HFF-Myc (cell line): ENCODE results near the gene SPRYD7.

Source experiments
- DNase-seq: peaks from one replicate; pipeline ENCODE4 v3.0.0-alpha.2; 2011; ENCODE audit warnings: low read depth; ENCODE audit errors: extremely low read depth
- H3K4me3 ChIP-seq: replicated peaks from 2 replicates; pipeline ENCODE4 v1.5.1; 2011; ENCODE audit warnings: low read depth, mild to moderate bottlenecking, control low read depth, low read length
- TF ChIP-seq, protein P1 (sequence below): IDR thresholded peaks from 2 replicates; pipeline ENCODE4 v1.5.1; 2012; ENCODE audit warnings: mild to moderate bottlenecking, low read depth, low read length, control low read depth; ENCODE audit errors: missing control alignments

Gene SPRYD7

DNA sequence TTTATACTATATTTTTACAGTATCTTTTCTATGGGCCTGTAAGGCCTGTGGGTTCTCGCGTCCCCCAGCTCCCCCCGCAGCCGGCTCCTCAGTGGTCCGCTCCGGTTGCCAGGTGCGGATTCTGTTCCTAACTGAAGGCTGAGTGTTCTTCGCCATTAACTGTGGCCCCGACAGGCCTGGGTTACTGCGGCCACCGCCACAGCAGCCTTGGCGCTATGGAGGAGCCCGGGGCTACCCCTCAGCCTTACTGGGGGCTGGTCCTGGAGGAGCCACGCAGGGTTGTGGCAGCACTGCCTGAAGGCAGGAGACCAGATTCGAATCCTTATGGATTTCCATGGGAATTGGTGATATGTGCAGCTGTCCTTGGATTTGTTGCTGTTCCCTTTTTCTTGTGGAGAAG is 45.8 kb downstream of the SPRYD7 start:
- no peak overlapping the region for H3K4me3 ChIP-seq
- no peak for DNase-seq
- TF ChIP-seq, protein P1, sequence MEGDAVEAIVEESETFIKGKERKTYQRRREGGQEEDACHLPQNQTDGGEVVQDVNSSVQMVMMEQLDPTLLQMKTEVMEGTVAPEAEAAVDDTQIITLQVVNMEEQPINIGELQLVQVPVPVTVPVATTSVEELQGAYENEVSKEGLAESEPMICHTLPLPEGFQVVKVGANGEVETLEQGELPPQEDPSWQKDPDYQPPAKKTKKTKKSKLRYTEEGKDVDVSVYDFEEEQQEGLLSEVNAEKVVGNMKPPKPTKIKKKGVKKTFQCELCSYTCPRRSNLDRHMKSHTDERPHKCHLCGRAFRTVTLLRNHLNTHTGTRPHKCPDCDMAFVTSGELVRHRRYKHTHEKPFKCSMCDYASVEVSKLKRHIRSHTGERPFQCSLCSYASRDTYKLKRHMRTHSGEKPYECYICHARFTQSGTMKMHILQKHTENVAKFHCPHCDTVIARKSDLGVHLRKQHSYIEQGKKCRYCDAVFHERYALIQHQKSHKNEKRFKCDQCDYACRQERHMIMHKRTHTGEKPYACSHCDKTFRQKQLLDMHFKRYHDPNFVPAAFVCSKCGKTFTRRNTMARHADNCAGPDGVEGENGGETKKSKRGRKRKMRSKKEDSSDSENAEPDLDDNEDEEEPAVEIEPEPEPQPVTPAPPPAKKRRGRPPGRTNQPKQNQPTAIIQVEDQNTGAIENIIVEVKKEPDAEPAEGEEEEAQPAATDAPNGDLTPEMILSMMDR, result no peak

DNA sequence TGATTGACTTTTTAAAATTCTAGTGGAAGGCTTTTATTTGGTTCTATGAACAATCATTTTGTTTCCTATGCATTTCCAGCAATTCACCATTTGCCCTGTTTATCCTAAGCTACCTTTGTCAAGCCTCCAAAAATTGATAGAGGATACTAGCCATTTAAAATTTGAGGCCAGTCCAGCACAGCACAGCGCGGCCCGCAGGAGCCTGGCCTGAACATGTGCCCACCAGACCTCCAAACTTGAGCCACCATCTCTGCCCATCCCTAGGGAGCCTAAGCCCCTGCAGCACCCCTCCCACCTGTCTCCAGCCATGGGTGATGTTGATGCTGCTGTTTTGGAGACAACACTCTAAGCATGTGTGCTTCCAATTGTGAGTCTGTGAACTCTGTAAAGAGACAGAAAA is 57.5 kb downstream of the SPRYD7 start:
- no peak for DNase-seq
- H3K4me3 ChIP-seq, result no peak overlapping the region
- TF ChIP-seq, protein P1, result no peak

DNA sequence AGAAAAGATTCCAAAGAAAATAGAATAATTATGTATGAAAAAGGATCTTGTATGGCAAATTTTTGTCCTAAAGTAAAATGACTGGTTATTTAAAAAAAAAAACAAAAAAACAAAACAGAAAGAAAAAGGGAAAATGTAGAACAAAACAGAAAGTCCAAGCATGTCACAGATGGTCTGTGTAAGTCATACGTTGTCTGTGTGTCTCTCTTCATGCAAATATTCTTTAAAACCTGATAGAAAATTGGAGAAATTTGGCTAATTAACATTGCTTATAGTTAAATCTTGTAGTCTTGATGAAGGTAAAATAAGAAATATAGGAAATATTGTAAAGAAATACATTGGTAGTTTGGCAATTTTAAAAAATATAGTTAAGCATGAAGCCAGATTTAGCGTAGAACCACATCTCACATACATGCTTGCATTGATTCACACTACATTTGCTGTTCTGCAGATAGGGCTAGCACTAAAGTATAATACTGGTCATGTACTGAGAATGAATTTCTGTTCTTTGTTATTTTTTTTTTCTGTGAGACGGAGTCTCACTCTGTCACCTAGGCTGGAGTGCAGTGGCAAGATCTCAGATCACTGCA is 58.4 kb downstream of the SPRYD7 start:
- no peak overlapping the region for H3K4me3 ChIP-seq

GRCh38 chr13:49874430-49874829 is 61.7 kb downstream of the SPRYD7 start:
- TF ChIP-seq, protein P1, result no peak
- no peak overlapping the region for H3K4me3 ChIP-seq
- no peak for DNase-seq

More for the DNA sequence above, 58.4 kb downstream of the SPRYD7 start:
- TF ChIP-seq, protein P1, result no peak
- peak; percentile 9 for DNase-seq

GRCh38 chr13:49869519-49869918 is 66.6 kb downstream of the SPRYD7 start:
- TF ChIP-seq, protein P1, result peak; percentile 61
- no peak overlapping the region for H3K4me3 ChIP-seq
- DNase-seq, result peak; percentile 9

- no peak for DNase-seq
- TF ChIP-seq, protein P1, result no peak
- H3K4me3 ChIP-seq, result no peak overlapping the region
Observed at GRCh38 chr13:49867834-49868233, 68.3 kb downstream of the SPRYD7 start.

DNA sequence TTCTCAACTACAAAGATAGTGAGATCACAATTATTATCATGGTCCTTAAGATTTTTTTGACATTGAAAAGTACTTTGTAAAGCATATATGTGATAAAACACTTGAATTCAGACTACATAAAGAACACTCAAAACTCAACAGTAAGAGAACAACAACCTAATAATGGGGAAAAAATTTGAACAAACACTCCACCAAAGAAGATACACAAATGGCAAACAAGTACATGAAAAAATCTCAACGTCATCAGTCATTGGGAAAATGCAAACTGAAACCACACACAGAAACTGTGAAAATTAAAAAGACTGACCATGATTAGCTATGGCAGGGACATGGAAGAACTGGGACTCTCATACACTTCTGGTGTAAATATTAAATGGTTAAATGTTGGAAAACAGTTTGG is 70.9 kb downstream of the SPRYD7 start:
- no peak for DNase-seq
- H3K4me3 ChIP-seq, result no peak overlapping the region
- TF ChIP-seq, protein P1, result no peak
